NB4 (cell line): ENCODE data around the gene CCDC158.
"Not testable (repeated sequence)": the region's sequence is repeated elsewhere in the genome, so short reads cannot be mapped to it uniquely, and the experiment has no call there.

ENCODE experiments used
- DNase-seq: peaks from one replicate; pipeline ENCODE4 v3.0.0; 2010; ENCODE audit warnings: low read depth
- H3K4me3 ChIP-seq: one replicate; pipeline ENCODE4 v1.5.1; 2011; ENCODE audit warnings: mild to moderate bottlenecking, low read depth, low read length, moderate library complexity
- MYC ChIP-seq: IDR thresholded peaks from 2 replicates; pipeline ENCODE4 v1.6.1; 2011; ENCODE audit warnings: low read depth, low read length
- POLR2A ChIP-seq: IDR thresholded peaks from 2 replicates; pipeline ENCODE4 v1.6.1; 2011; ENCODE audit warnings: mild to moderate bottlenecking; ENCODE audit not compliant: insufficient read length; ENCODE audit errors: extremely low read depth
- TF ChIP-seq, protein P1 (sequence below): IDR thresholded peaks from 2 replicates; pipeline ENCODE4 v1.6.1; 2011; ENCODE audit warnings: low read depth, low read length
- TF ChIP-seq, protein P2 (sequence below): IDR thresholded peaks from one replicate; pipeline ENCODE4 v1.5.1; 2012; ENCODE audit warnings: low read depth, low read length

Gene CCDC158

DNA sequence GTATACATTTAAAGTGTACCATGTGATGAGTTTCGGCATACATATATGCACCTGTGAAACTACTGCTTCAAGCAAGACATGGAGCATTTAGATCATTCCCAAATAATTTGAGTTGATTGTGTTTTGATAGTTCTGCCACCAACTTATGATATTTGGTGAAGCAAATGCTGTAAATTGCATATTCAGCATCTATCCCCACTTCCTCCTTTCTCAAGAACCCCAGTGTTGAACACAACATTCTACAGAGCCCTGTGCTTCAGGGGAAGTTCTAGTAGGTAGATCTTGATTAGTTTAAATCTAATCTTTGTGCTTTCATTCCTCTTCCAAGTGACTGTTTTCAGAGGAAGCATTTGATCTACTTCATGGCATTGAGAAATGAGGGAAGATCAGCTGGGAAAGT, 8.7 kb upstream of the CCDC158 start:
- peak; percentile 36 for DNase-seq
- H3K4me3 ChIP-seq, result no peak overlapping the region
- TF ChIP-seq POLR2A, result no peak

DNA sequence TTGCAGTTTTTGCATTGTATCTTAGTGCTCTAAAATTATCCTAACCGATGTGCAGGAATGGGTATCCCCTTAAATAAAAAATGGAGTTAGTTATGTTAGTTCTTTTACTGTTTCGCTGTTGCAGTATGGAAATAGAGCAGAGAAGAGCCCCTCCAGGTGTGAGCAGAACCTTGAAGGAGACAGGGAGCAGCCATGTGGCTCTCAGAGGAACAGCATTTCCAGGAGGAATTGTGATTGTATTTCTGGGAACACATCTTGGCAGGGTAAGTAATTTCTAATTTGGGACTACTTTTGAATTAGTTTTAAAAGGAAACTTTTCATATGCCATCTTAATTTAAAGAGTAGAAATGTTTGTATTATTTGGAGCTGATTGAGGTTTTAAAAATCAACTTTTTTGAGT, 5.3 kb upstream of the CCDC158 start:
- TF ChIP-seq, protein P1, sequence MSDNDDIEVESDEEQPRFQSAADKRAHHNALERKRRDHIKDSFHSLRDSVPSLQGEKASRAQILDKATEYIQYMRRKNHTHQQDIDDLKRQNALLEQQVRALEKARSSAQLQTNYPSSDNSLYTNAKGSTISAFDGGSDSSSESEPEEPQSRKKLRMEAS, result no peak
- TF ChIP-seq MYC, result no peak
- TF ChIP-seq, protein P2, sequence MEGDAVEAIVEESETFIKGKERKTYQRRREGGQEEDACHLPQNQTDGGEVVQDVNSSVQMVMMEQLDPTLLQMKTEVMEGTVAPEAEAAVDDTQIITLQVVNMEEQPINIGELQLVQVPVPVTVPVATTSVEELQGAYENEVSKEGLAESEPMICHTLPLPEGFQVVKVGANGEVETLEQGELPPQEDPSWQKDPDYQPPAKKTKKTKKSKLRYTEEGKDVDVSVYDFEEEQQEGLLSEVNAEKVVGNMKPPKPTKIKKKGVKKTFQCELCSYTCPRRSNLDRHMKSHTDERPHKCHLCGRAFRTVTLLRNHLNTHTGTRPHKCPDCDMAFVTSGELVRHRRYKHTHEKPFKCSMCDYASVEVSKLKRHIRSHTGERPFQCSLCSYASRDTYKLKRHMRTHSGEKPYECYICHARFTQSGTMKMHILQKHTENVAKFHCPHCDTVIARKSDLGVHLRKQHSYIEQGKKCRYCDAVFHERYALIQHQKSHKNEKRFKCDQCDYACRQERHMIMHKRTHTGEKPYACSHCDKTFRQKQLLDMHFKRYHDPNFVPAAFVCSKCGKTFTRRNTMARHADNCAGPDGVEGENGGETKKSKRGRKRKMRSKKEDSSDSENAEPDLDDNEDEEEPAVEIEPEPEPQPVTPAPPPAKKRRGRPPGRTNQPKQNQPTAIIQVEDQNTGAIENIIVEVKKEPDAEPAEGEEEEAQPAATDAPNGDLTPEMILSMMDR, result no peak
- no peak for TF ChIP-seq POLR2A
- no peak overlapping the region for H3K4me3 ChIP-seq
- no peak for DNase-seq

DNA sequence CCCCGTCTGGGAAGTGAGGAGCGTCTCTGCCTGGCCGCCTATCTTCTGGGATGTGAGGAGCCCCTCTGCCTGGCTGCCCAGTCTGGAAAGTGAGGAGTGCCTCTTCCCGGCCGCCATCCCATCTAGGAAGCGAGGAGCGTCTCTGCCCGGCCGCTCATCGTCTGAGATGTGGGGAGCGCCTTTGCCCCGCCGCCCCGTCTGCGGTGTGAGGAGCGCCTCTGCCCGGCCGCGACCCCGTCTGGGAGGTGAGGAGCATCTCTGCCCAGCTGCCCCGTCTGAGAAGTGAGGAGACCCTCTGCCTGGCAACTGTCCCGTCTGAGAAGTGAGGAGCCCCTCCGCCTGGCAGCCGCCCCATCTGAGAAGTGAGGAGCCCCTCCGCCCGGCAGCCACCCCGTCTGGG, 2.2 kb upstream of the CCDC158 start:
- not testable (repeated sequence) for H3K4me3 ChIP-seq, DNase-seq

DNA sequence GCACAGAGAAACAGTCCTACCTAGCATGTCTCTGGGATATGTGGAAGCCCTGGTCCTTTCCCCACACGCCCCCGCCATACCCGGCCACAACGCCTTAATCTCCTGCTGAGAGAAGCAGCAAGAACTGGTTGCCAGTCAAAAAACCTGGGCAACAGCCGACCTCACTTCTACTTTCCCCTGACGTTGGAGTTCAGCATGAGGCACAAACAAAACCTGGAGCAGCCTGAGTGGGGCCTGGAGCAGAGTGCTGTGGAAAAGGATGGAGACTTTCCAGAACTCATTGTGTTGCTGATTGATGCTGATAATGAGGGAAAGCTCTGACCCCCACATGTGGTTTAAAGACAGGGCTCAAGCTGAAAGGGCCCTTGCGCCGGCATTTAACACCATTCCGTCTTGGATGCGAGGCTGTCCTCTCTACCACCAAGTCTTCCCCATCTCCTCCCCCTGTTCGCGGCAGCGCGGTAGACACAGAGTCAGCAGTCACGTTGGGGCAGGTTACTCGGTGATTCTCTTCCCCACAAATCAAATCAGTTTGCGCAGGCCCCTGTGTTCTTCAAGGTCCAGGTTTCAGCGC, 666 bp downstream of the CCDC158 start:
- TF ChIP-seq MYC (no peak), POLR2A (no peak)
- TF ChIP-seq, protein P2, result no peak
- TF ChIP-seq, protein P1, result no peak
- DNase-seq, result no peak
- no peak overlapping the region for H3K4me3 ChIP-seq

DNA sequence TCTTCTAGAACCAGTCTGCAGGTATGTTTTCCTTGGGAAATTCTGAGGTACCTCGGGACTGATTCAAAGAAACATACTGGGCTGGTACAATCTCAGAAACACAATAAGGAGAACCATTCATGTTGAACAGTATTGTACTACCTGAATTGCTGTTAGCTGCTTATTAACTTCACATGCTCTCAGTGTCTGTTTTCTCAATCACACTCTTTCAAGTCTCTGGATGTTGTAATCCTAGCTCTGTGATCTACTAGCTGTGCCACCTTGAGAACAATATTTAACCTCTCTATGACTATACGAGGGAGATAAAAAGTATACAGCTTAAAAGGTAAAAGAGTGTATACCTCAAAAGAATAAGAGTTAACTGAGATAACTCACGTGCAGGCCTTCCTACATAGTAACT, 10.3 kb downstream of the CCDC158 start:
- no peak for DNase-seq
- no peak overlapping the region for H3K4me3 ChIP-seq
- no peak for TF ChIP-seq MYC
- no peak for TF ChIP-seq POLR2A
- TF ChIP-seq, protein P2, result no peak
- TF ChIP-seq, protein P1, result no peak

DNA sequence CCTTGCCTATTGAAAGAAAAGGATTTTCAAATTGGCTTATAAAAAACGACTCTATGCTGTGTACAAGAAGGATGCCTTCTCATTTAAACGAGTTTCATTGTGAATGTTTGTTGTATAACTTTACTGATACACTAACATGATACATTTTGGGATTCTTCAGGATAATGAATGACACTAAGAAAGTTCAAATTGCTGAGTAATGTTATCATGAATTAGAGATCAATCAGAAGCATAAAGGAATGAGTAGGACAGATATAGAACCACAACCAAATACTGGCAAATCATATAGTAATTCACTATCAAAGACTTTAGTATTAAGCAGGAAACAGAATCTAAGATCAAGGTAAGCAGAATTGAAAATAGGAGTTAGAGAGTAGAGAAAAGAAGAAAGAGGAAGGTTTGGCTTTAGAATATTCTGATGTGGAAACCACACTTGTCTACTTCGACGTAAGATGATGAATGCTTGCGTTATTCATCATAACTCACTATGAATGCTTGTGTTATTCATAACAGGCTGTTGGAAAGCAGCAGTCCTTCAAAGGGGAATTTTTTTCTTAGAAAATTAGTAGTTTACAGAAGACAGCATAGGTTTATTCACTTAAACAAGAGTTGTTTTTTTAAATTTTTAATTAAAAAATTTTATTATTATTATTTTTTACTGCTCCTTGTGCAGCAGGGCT, 13.4 kb downstream of the CCDC158 start:
- H3K4me3 ChIP-seq, result no peak overlapping the region
- TF ChIP-seq, protein P2, result no peak
- TF ChIP-seq, protein P1, result no peak
- TF ChIP-seq MYC (no peak), POLR2A (no peak)
- no peak for DNase-seq

DNA sequence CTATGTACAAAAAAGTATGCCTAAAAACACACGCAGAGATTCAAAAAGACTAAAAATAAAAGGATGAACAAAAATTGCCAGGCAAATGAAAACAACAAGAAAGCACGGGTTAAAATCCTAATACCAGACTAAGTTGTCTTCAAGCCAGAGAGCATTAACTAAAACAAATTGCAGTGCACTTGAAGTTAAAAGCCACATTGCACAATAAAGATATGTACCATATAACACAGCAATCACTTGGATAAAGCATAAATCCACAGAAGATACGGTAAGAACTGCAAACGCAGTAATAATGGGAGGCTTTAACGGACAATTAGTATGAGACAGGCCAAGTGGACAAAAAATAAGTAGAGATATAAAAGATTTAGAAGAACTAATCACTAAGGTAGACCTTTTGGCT, 14.9 kb downstream of the CCDC158 start:
- no peak for TF ChIP-seq MYC
- TF ChIP-seq POLR2A, result no peak
- TF ChIP-seq, protein P1, result no peak
- TF ChIP-seq, protein P2, result no peak
- no peak for DNase-seq
- no peak overlapping the region for H3K4me3 ChIP-seq
